Measurements from ENCODE around the gene SPEM3.

The SPEM3 gene

DNA sequence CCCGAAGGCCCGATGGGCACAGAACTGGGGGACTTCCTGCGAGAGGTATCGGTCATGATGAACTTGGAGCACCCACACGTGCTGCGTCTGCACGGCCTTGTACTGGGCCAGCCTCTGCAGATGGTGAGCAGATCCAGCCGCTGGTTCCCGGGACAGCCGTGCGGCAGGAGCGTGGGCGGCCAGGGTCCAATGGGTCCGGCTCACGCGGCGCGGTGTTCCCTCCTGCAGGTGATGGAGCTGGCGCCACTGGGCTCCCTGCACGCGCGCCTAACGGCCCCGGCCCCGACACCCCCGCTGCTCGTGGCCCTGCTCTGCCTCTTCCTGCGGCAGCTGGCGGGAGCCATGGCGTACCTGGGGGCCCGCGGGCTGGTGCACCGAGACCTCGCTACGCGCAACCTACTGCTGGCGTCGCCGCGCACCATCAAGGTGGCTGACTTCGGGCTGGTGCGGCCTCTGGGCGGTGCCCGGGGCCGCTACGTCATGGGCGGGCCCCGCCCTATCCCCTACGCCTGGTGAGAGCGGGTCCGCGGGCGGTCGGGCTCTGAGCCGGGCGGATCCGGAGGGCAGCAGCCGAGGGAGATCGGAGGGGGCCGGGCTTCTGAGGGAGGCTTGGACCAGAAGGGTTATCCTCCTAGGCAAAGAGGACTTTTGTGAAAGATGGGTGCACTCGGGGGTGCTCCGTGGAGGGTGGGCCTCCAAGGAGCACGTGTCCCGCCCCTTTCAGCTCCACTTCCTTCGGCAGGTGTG lies 44.7 kb upstream of the SPEM3 start:
- TF ChIP-seq, protein P1, sequence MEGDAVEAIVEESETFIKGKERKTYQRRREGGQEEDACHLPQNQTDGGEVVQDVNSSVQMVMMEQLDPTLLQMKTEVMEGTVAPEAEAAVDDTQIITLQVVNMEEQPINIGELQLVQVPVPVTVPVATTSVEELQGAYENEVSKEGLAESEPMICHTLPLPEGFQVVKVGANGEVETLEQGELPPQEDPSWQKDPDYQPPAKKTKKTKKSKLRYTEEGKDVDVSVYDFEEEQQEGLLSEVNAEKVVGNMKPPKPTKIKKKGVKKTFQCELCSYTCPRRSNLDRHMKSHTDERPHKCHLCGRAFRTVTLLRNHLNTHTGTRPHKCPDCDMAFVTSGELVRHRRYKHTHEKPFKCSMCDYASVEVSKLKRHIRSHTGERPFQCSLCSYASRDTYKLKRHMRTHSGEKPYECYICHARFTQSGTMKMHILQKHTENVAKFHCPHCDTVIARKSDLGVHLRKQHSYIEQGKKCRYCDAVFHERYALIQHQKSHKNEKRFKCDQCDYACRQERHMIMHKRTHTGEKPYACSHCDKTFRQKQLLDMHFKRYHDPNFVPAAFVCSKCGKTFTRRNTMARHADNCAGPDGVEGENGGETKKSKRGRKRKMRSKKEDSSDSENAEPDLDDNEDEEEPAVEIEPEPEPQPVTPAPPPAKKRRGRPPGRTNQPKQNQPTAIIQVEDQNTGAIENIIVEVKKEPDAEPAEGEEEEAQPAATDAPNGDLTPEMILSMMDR (IDR thresholded peaks at IDR 0.05; ENCODE audit: borderline replicate concordance, insufficient read depth, low read depth, low read length): no peak
- peak overlapping the region; percentile 56 for H3K4me3 ChIP-seq (ENCODE audit: low read depth, low read length)

- TF ChIP-seq, protein P1 (IDR thresholded peaks at IDR 0.05; ENCODE audit: borderline replicate concordance, insufficient read depth, low read depth, low read length): no peak
- peak overlapping the region; percentile 56 for H3K4me3 ChIP-seq (ENCODE audit: low read depth, low read length)
Measured at GRCh38 chr17:7384489-7385081, 44.1 kb upstream of the SPEM3 start.

DNA sequence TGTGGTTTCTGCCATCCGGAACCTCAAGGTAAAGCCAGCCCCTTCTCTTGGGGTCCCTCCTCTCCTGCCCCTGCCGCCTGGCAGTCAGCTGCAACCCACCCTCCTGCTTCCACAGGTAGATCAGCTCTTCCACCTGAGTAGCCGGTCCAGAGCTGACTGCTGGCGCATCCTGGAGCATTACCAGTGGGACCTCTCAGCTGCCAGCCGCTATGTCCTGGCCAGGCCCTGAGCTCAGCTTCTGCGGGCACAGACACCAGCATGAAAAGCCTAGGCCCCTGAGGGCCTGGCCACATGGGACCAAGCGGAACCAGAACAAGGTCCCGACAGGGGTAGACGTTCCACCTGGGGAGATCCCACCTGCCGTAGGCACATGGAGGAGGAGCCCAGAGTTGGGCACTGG lies 39.8 kb upstream of the SPEM3 start:
- TF ChIP-seq, protein P1 (IDR thresholded peaks at IDR 0.05; ENCODE audit: borderline replicate concordance, insufficient read depth, low read depth, low read length): no peak
- no peak overlapping the region for H3K4me3 ChIP-seq (ENCODE audit: low read depth, low read length)

GRCh38 chr17:7389924-7390910 lies 38.4 kb upstream of the SPEM3 start:
- H3K4me3 ChIP-seq (ENCODE audit: low read depth, low read length): no peak overlapping the region
- TF ChIP-seq, protein P1 (IDR thresholded peaks at IDR 0.05; ENCODE audit: borderline replicate concordance, insufficient read depth, low read depth, low read length): no peak

DNA sequence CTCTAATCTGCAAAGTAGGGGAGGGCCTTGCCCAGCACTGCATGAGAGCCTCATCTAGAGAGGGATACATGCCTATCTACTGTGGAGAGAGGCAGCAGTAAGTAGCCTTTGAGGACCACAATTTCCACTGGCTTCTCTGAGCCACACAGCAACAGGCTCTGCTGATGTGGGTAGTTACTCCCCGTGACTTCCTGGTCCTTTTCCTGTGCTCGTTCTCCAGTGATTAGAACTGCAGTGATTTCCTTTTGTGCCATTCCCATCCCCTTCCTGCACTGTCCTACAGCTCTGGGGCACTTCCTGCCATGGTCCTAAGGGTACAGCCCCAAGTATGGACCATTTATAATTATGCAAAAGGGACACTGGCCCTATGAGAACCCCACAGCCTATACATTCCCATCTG lies 37.4 kb upstream of the SPEM3 start:
- TF ChIP-seq, protein P1 (IDR thresholded peaks at IDR 0.05; ENCODE audit: borderline replicate concordance, insufficient read depth, low read depth, low read length): no peak
- H3K4me3 ChIP-seq (ENCODE audit: low read depth, low read length): no peak overlapping the region

GRCh38 chr17:7392696-7393612 lies 35.7 kb upstream of the SPEM3 start:
- H3K4me3 ChIP-seq (ENCODE audit: low read depth, low read length): peak overlapping the region; percentile 92
- TF ChIP-seq, protein P1 (IDR thresholded peaks at IDR 0.05; ENCODE audit: borderline replicate concordance, insufficient read depth, low read depth, low read length): no peak
